ENCODE results near the gene FAM118A. TPM values are rescaled to one million over a fixed set of nuclear protein-coding genes. Genes with fewer than 3 reads are reported as not detected.

FAM118A gene
- total and polyA plus RNA-seq, 8 donors: 23.9 to 210 (median 33.8) TPM

- Histone ChIP-seq H3K36me3 (no peaks in the 10 kb centered on the region), H3K4me1 (peaks cover 9 to 67% of the 10 kb centered on the region in 2 donors), H3K4me3 (no peak overlapping the region), H3K27me3 (no peaks in the 10 kb centered on the region), H3K27ac (no peak overlapping the region), H3K9me3 (no peaks in the 10 kb centered on the region)
- ATAC-seq (no peak), DNase-seq (peak in 1 of 4 donors; percentile 12)
- intact Hi-C loops (cut with DNase I): no loop called here
- TF ChIP-seq CTCF (IDR thresholded peaks at IDR 0.05): no peak
Observed at GRCh38 chr22:45314054-45314721, 4.5 kb downstream of the FAM118A start.

- intact Hi-C loops (cut with DNase I): no loop called here
- TF ChIP-seq CTCF (IDR thresholded peaks at IDR 0.05): no peak
- no peak overlapping the region for H3K4me3 ChIP-seq
- ATAC-seq (no peak), DNase-seq (no peak)
- H3K36me3 ChIP-seq: no peaks in the 10 kb centered on the region
- peaks cover 9 to 69% of the 10 kb centered on the region in 2 donors for H3K4me1 ChIP-seq
- no peak overlapping the region for H3K27ac ChIP-seq
- H3K27me3 ChIP-seq: no peaks in the 10 kb centered on the region
- no peaks in the 10 kb centered on the region for H3K9me3 ChIP-seq
Observed at GRCh38 chr22:45314786-45315185, 5.1 kb downstream of the FAM118A start.

GRCh38 chr22:45316796-45317526 lies 7.2 kb downstream of the FAM118A start:
- Histone ChIP-seq H3K9me3 (no peaks in the 10 kb centered on the region), H3K36me3 (no peaks in the 10 kb centered on the region), H3K4me3 (no peak overlapping the region), H3K27ac (peak overlapping the region; percentile 77 to 83), H3K27me3 (no peaks in the 10 kb centered on the region), H3K4me1 (peaks cover 6 to 56% of the 10 kb centered on the region in 2 donors)
- TF ChIP-seq CTCF (IDR thresholded peaks at IDR 0.05): no peak
- intact Hi-C loops (cut with DNase I): no loop called here
- no peak for DNase-seq
- no peak for ATAC-seq

- DNase-seq (no peak), ATAC-seq (peak; percentile 51)
- no peaks in the 10 kb centered on the region for H3K27me3 ChIP-seq
- no peaks in the 10 kb centered on the region for H3K9me3 ChIP-seq
- intact Hi-C loops (cut with DNase I): no loop called here
- peak overlapping the region; percentile 77 to 83 for H3K27ac ChIP-seq
- TF ChIP-seq CTCF (IDR thresholded peaks at IDR 0.05): no peak
- no peak overlapping the region for H3K4me3 ChIP-seq
- H3K36me3 ChIP-seq: peaks cover 0 to 3% of the 10 kb centered on the region in 2 donors
- peaks cover 6 to 55% of the 10 kb centered on the region in 2 donors for H3K4me1 ChIP-seq
Observed at GRCh38 chr22:45317551-45318167, 7.9 kb downstream of the FAM118A start.

- DNase-seq: peak in 3 of 4 donors; percentile 71 to 89 (median 86)
- intact Hi-C loops (cut with DNase I): no loop called here
- Histone ChIP-seq H3K4me3 (no peak overlapping the region), H3K27ac (peak overlapping the region; percentile 77 to 83), H3K4me1 (peaks cover 6 to 55% of the 10 kb centered on the region in 2 donors), H3K36me3 (peaks cover 0 to 8% of the 10 kb centered on the region in 2 donors), H3K27me3 (no peaks in the 10 kb centered on the region), H3K9me3 (no peaks in the 10 kb centered on the region)
- ATAC-seq: peak; percentile 59
- no peak for TF ChIP-seq CTCF (IDR thresholded peaks at IDR 0.05)
Observed at GRCh38 chr22:45318168-45318557, 8.4 kb downstream of the FAM118A start.

Data from left lung (tissue), 10 donors.